ENCODE measurements around the gene SH3BP5.

- TF ChIP-seq, protein P1, sequence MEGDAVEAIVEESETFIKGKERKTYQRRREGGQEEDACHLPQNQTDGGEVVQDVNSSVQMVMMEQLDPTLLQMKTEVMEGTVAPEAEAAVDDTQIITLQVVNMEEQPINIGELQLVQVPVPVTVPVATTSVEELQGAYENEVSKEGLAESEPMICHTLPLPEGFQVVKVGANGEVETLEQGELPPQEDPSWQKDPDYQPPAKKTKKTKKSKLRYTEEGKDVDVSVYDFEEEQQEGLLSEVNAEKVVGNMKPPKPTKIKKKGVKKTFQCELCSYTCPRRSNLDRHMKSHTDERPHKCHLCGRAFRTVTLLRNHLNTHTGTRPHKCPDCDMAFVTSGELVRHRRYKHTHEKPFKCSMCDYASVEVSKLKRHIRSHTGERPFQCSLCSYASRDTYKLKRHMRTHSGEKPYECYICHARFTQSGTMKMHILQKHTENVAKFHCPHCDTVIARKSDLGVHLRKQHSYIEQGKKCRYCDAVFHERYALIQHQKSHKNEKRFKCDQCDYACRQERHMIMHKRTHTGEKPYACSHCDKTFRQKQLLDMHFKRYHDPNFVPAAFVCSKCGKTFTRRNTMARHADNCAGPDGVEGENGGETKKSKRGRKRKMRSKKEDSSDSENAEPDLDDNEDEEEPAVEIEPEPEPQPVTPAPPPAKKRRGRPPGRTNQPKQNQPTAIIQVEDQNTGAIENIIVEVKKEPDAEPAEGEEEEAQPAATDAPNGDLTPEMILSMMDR (IDR thresholded peaks at IDR 0.05) = no peak
- TF ChIP-seq POLR2A (IDR thresholded peaks at IDR 0.05) = no peak
Observed at GRCh38 chr3:15313461-15313860, 18.9 kb downstream of the SH3BP5 start.

Measured in adrenal gland (tissue), 5 donors.